GM21381 (cell line): ENCODE measurements around the gene KCNF1.

Experiments used
- ATAC-seq: cut with Tn5 transposase; IDR thresholded peaks from one replicate; pipeline ENCODE4 v1.9.1; 2021; ENCODE audit warnings: mild to moderate bottlenecking, moderate library complexity; ENCODE audit not compliant: unreplicated experiment

The KCNF1 gene

GRCh38 chr2:10961490-10961875 is 49.7 kb downstream of the KCNF1 start:
- no peak for ATAC-seq

- ATAC-seq = no peak
Observed at GRCh38 chr2:10962004-10962403, 50.3 kb downstream of the KCNF1 start.

GRCh38 chr2:10963155-10963554 is 51.4 kb downstream of the KCNF1 start:
- ATAC-seq = no peak
